HG03342 (cell line): ENCODE measurements around the gene VTN.
"Not testable (repeated sequence)": the region's sequence is repeated elsewhere in the genome, so short reads cannot be mapped to it uniquely, and the experiment has no call there.

Experiments
- ATAC-seq: cut with Tn5 transposase; IDR thresholded peaks from one replicate; pipeline ENCODE4 v1.9.1; 2021; ENCODE audit warnings: mild to moderate bottlenecking, moderate library complexity; ENCODE audit not compliant: unreplicated experiment

Gene VTN

GRCh38 chr17:28344011-28344410 lies 26.1 kb downstream of the VTN start:
- no peak for ATAC-seq

- no peak for ATAC-seq
Observed at GRCh38 chr17:28343491-28343932, 26.6 kb downstream of the VTN start.

- ATAC-seq: no peak
Observed at GRCh38 chr17:28342313-28342712, 27.8 kb downstream of the VTN start.

DNA sequence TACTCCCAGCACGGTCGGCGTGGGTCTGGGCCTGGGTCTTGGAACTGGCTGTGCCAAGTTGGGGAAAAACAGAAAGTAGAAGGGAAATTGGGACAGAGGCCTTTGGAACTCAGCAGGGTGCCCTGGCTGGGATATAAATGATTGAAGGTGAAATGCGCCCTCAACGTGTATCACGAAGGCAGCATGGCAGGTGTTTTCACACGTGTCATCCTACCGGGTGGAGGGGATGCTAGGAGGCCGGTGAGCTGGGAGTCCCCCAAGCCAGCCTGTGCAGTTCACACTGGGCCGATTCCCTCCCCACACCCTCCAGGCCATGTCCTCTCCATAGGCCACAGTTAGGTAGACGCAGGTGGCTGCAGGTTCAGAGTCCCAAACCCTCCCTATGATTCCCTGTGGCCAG lies 28.6 kb downstream of the VTN start:
- no peak for ATAC-seq

DNA sequence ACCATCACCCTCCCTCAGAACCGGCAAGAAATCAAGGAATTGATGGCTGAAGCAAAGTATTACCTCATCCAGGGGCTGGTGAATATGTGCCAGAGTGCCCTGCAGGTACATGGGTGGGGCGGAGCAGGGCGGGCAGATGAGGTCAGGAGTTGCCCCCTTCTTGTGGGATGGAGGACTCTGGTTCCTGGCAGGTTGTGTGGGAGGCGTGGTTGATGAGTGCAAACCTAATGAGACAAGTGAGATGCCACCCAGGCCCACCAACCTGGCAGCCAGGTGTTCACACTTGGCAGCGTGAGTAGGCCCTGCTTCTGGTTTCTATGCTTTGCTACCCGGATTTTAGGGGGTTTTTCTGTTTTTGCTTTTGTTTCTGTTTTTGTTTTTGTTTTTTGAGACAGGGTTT lies 29.7 kb downstream of the VTN start:
- ATAC-seq: no peak

- ATAC-seq: no peak
Observed at GRCh38 chr17:28339431-28339830, 30.7 kb downstream of the VTN start.

GRCh38 chr17:28338769-28339212 lies 31.3 kb downstream of the VTN start:
- not testable (repeated sequence) for ATAC-seq

- ATAC-seq: no peak
Observed at GRCh38 chr17:28338056-28338768, 31.9 kb downstream of the VTN start.

GRCh38 chr17:28335959-28336871 lies 33.9 kb downstream of the VTN start:
- ATAC-seq: no peak

- peak; percentile 95 for ATAC-seq
Observed at GRCh38 chr17:28335201-28335958, 34.7 kb downstream of the VTN start, which contains the start of the genes IFT20 and TNFAIP1. Gene IFT20, minus strand, starts transcription at chr17:28335472. Its CDS starts 3,487 bp downstream, at chr17:28331985. Gene TNFAIP1, plus strand, starts transcription at chr17:28335761. Its CDS starts 3,761 bp downstream, at chr17:28339522.

- ATAC-seq: no peak
Observed at GRCh38 chr17:28334666-28335200, 35.4 kb downstream of the VTN start.

DNA sequence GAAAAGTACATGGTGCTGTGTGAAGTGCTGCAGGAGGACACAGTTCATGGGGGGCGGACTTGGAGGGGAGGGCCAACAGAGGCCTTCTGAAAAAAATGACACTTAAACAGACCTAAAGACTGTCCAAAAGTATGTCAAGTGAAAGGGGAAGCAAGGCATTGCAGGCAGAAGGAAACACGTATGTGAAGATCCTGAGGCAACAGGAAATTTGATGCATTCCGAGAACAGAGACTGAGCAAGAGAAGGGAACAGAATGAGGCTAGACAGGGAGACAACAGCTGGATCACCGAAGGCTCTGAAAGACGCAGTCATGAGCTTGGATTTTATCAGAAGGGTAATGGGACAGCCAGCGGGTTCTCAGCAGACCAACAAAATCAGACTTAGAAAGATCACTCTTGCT lies 35.9 kb downstream of the VTN start:
- ATAC-seq: no peak

DNA sequence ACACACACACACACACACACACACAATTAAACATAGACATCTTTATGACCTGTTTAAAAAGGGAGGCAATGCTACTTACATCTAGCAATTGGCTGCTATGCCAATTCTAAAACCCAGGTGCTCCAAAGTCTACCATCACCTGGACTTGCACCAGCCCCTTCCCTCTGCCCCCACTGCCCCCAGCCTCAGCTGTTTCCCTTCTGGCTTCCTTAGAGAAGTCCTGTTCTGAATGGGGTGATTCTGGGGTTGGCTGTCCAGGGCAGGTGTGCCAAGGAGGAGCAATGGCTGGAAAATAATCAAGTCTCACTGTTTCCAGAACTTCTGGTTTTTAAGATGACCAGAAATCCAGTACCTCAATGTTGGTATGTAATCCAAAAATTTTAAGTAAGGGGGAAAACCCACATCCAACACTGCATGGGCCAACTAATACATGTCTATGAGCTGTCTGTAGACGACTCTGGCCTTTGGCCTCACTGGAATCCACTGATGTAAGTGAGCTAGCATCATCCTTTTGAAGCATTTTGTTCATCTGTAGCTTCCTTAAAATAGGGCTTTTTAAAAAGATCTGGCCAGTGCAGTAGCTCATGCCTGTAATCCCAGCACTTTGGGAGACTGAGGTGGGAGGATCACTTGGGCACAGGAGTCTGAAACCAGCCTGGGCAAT lies 36.9 kb downstream of the VTN start:
- no peak for ATAC-seq

GRCh38 chr17:28331891-28332420 lies 38.2 kb downstream of the VTN start:
- ATAC-seq: no peak

- ATAC-seq: no peak
Observed at GRCh38 chr17:28330671-28331070, 39.4 kb downstream of the VTN start.

DNA sequence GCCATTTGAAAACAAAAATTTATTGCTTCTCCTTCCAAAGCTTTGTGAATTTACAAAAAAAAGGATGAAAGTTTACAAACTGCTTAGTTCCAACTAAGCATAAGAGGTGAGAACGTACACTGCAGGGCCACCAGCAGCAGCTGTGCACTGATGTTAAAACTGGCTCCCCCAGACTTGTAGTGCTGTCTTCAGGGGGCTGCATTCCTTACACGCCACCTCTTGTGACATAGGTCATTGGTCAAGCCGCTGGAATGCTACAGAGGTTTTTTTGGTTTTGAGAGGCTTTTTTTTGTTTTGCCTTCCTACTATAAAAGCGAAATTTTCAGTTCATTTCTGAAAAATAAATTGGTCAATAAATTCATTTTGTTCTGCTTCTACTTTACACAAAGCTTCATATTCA lies 41.8 kb downstream of the VTN start:
- ATAC-seq: no peak

DNA sequence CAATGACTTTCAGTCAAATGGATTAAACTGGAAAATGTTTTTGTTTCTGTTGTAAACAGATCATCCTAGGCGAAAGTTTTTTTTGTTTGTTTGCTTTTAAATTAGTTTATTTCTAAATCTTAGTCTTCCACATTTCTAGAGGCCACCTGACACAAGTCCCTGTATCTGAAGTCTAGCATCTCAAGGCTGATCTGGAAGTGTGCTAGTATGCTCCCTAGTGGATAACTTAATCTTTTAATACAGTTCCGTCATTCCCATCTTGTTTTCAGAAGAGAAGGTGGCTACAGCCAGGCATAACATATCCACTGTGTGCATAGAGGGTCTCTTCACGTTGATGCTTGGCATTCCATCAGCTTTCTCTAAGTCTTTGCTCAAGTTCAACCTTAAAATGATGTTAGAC lies 42.4 kb downstream of the VTN start:
- ATAC-seq: no peak

DNA sequence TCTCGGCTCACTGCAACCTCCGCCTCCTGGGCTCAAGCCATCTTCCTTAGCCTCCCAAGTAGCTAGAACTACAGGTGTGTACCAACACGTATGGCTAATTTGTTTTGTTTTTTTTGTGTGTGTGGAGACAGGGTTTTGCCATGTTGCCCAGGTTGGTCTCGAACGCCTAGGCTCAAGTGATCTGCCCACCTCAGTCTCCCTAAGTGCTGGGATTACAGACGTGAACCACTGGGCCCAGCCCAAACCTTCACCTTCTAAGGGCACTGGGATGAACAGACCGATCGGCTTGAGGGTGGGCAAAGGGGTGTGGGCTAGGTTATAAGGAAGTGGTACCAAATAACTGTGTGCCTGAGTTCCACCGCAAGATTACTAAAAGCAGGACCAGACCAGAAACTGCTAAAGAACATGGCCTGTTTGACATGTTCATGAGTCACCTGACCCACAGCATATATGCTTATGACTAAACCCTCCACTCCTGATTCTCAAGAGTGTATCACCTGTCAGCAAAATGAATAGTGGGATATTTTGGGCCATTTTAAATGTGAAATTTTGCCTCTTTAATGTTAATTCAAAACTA lies 43.0 kb downstream of the VTN start:
- no peak for ATAC-seq

DNA sequence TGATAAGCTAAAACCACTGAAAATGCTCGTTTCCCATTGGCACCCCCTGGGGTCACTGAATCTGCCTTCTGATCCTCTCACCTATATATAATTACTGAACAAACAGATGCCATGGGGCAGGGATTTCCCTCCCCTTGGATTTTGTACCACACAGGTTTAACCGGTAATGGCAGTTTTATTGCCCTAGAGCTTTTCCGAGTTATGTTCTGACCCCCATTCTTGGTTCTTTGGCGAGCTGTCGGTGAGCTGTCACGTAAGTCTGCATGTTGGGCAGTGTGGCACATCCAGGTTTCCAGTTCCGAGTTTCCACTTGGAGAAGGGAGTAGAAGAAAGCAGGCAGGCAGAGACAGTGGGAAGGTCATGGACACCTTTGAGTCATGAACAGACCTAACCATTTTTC lies 44.0 kb downstream of the VTN start:
- no peak for ATAC-seq

- ATAC-seq: no peak
Observed at GRCh38 chr17:28325211-28325610, 44.9 kb downstream of the VTN start.
